Testis (tissue), 3 donors: ENCODE measurements around the gene PLAAT5. TPM values are rescaled to one million over a fixed set of nuclear protein-coding genes. Genes with fewer than 3 reads are reported as not detected.

Experiments
- DNase-seq: peaks from one replicate; pipeline ENCODE4 v3.0.0-alpha.2; 2019
- H3K27ac ChIP-seq, 2 donors: fragments of 200-600 bp; sonication (generic); one replicate each; pipeline ENCODE4 v1.5.1; 2019
- H3K27me3 ChIP-seq: fragments of 200-600 bp; sonication (generic); one replicate; pipeline ENCODE4 v1.5.1; 2019
- H3K36me3 ChIP-seq: fragments of 200-600 bp; sonication (generic); one replicate; pipeline ENCODE4 v1.5.1; 2017; ENCODE audit warnings: low read depth; ENCODE audit errors: missing control alignments
- H3K4me1 ChIP-seq: fragments of 200-600 bp; sonication (generic); one replicate; pipeline ENCODE4 v1.5.1; 2019
- H3K4me3 ChIP-seq, 2 donors: fragments of 200-600 bp; sonication (generic); one replicate each; pipeline ENCODE4 v1.5.1; 2017 to 2019
- H3K9me3 ChIP-seq: fragments of 200-600 bp; sonication (generic); one replicate; pipeline ENCODE4 v1.5.1; 2017
- POLR2A ChIP-seq: fragments of 450-650 bp; IDR thresholded peaks from one replicate; pipeline ENCODE4 v1.6.1; 2017; ENCODE audit warnings: antibody characterized with exemption, mild to moderate bottlenecking, moderate library complexity
- WGBS, 2 donors: methylation state at CpG; one replicate each; pipeline ENCODE4 v1.1.5; 2018; 5-methylcytosine and 5-hydroxymethylcytosine counted together
- intact Hi-C: fragments of 100-400 bp; cut with DNase I; formaldehyde crosslinking; loops from one replicate; pipeline ENCODE4 v1.15.1; 2023; ENCODE audit warnings: low total_unique reads
- polyA plus RNA-seq: library from polyadenylated mRNA; stranded (reverse); fragments of 350-450 nt; fragmentation: Illumina TruSeq; extraction: RNeasy Lipid Tissue Mini Kit (QIAGEN cat#74804); gene quantifications from one replicate; pipeline ENCODE4 v1.2.3, GENCODE V29; 2014; ENCODE audit warnings: low read depth, low replicate concordance; ENCODE audit not compliant: insufficient read depth
- total RNA-seq, 2 donors: library from RNA; depleted of rRNA; stranded (reverse); fragments of >200 nt; gene quantifications; one replicate each; pipeline ENCODE4 v1.2.3, GENCODE V29; 2016
- TF ChIP-seq, protein P1 (sequence below), 3 experiments: fragments of 450-650 bp in 2 of 3; fragments of 200-600 bp in 1 of 3; sonication (generic) in 1 of 3; IDR thresholded peaks; one replicate each; pipeline ENCODE4 v1.5.1; 2016 to 2019; ENCODE audit warnings: antibody characterized with exemption in 3 of 3, mild to moderate bottlenecking in 2 of 3, moderate library complexity in 1 of 3

The PLAAT5 gene
- total and polyA plus RNA-seq, 3 donors from 2014 or later, result 60.6 to 148 (median 92.8) TPM

DNA sequence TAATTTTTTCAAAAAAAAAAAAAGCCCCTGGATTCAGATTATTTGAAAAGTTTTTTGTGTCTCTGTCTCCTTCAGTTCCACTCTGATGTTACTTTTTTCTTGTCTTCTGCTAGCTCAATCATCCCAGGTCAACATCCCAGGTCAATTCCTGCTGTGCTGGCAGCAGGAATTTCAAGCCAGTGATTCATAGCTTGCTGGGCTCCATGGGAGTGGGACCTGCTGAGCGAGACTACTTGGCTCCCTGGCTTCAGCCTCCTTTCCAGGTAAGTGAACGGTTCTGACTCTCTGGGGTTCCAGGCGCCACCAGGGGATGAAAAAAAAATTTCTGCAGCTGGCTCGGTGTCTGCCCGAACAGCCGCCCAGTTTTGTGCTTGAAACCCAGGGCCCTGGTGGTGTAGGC lies 31.4 kb downstream of the PLAAT5 start:
- TF ChIP-seq POLR2A, result no peak
- TF ChIP-seq, protein P1, sequence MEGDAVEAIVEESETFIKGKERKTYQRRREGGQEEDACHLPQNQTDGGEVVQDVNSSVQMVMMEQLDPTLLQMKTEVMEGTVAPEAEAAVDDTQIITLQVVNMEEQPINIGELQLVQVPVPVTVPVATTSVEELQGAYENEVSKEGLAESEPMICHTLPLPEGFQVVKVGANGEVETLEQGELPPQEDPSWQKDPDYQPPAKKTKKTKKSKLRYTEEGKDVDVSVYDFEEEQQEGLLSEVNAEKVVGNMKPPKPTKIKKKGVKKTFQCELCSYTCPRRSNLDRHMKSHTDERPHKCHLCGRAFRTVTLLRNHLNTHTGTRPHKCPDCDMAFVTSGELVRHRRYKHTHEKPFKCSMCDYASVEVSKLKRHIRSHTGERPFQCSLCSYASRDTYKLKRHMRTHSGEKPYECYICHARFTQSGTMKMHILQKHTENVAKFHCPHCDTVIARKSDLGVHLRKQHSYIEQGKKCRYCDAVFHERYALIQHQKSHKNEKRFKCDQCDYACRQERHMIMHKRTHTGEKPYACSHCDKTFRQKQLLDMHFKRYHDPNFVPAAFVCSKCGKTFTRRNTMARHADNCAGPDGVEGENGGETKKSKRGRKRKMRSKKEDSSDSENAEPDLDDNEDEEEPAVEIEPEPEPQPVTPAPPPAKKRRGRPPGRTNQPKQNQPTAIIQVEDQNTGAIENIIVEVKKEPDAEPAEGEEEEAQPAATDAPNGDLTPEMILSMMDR (IDR thresholded peaks at IDR 0.05), result no peak
- no peak overlapping the region for H3K4me3 ChIP-seq
- no peak overlapping the region for H3K27ac ChIP-seq
- H3K4me1 ChIP-seq, result no peaks in the 10 kb centered on the region
- 64 to 75% methylated on average over 6 of the region's 6 CpGs for WGBS, 2 donors
- H3K27me3 ChIP-seq, result no peaks in the 10 kb centered on the region
- intact Hi-C loops, result no loop called here
- no peak for DNase-seq
- H3K36me3 ChIP-seq, result no peaks in the 10 kb centered on the region
- no peaks in the 10 kb centered on the region for H3K9me3 ChIP-seq

DNA sequence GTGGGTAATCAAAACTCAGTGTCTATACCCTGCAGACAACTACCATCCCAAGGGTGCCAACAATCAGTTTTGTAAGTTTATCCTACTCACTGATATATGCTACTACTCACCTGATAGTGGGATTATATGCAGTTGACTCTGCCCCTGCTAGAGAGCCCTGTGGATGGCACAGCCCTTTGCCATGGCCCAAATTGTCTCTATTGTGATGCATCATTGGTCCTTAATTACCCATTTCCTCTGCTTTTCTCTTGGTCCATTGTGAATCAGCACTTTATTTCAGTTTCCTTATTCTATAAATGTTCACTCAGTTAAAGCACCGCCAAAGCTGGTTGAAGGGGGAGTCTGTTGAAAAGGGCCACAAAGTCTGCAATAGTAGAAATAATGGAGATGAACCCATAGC lies 42.3 kb downstream of the PLAAT5 start:
- no peak overlapping the region for H3K27ac ChIP-seq
- no peak for TF ChIP-seq POLR2A
- TF ChIP-seq, protein P1 (IDR thresholded peaks at IDR 0.05), result no peak
- intact Hi-C loops, result no loop called here

DNA sequence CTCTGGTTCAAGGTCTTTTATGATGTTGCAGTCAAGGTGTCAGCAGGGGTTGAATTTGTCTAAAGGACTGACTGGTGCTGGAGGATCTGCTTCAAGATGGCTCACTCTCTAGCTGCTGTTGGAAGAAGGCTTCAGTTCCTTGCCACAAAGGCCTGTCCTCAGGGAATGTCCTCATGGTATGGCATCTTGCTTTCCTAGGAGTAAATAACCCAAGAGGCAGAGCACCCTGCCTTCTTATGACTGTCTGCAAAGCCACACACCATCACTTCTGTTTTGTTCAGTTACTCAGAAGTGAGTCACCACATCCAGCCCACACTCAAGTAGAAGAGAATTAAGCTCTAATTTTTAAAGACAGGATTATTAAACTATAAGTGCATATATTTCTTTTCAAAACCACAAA lies 45.2 kb downstream of the PLAAT5 start:
- intact Hi-C loops, result no loop called here
- Histone ChIP-seq H3K4me3 (no peak overlapping the region), H3K27me3 (no peaks in the 10 kb centered on the region), H3K9me3 (no peaks in the 10 kb centered on the region), H3K4me1 (no peaks in the 10 kb centered on the region), H3K27ac (no peak overlapping the region), H3K36me3 (no peaks in the 10 kb centered on the region)
- TF ChIP-seq POLR2A, result no peak
- TF ChIP-seq, protein P1 (IDR thresholded peaks at IDR 0.05), result no peak
- DNase-seq, result no peak

More for the DNA sequence above, 42.3 kb downstream of the PLAAT5 start:
- Histone ChIP-seq H3K36me3 (no peaks in the 10 kb centered on the region), H3K9me3 (no peaks in the 10 kb centered on the region), H3K27me3 (no peaks in the 10 kb centered on the region), H3K4me1 (no peaks in the 10 kb centered on the region), H3K4me3 (no peak overlapping the region)
- DNase-seq, result no peak
- WGBS, 2 donors, result 42 to 50% methylated on average over 1 of the region's 1 CpG

DNA sequence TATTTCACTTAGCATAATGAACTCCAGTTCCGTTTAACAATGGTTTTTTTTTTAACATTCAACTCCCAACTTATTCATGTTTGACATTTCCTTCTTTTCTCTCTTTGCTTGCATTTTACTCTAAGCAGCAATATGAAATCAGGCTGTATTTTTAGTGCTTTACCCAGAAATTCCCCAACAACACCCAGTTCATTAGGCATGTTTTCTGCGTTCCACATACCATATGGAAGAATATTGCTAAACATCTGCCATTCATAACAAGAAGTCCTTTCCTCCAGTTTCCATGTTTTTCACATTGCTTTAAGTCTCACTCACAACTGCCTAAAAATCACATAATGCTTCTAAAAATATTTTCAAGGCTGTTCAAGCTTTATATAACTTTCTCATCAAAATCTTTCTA lies 45.8 kb downstream of the PLAAT5 start:
- no peak for TF ChIP-seq POLR2A
- TF ChIP-seq, protein P1 (IDR thresholded peaks at IDR 0.05), result no peak
- Histone ChIP-seq H3K4me3 (no peak overlapping the region), H3K36me3 (no peaks in the 10 kb centered on the region), H3K27ac (no peak overlapping the region), H3K4me1 (no peaks in the 10 kb centered on the region), H3K27me3 (no peaks in the 10 kb centered on the region), H3K9me3 (no peaks in the 10 kb centered on the region)
- intact Hi-C loops, result no loop called here
- DNase-seq, result no peak
- 61 to 62% methylated on average over 2 of the region's 2 CpGs for WGBS, 2 donors

DNA sequence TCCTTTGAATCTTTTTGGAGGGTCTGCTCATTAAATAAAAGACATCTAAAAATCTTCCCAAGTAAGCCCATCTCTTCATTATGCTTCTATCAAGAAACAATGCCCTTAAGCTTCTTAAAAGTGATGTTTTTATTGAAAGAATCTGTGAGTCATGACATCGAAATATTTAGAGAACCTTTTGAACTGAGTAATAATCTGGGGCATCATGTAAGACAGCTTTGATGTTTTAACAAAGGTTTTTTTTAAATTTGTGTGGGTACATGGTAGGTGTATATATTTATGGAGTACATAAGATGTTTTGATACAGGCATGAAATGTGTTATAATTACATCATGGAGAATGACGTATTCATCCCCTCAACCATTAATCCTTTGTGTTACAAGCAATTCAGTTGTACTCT lies 46.8 kb downstream of the PLAAT5 start:
- no peak for DNase-seq
- Histone ChIP-seq H3K27ac (no peak overlapping the region), H3K27me3 (no peaks in the 10 kb centered on the region), H3K36me3 (no peaks in the 10 kb centered on the region), H3K4me3 (no peak overlapping the region), H3K4me1 (no peaks in the 10 kb centered on the region), H3K9me3 (no peaks in the 10 kb centered on the region)
- 53 to 56% methylated on average over 2 of the region's 2 CpGs for WGBS, 2 donors
- intact Hi-C loops, result no loop called here
- no peak for TF ChIP-seq POLR2A
- TF ChIP-seq, protein P1 (IDR thresholded peaks at IDR 0.05), result no peak
